ENCODE measurements around the gene PARP3. TPM values are rescaled to one million over a fixed set of nuclear protein-coding genes. Genes with fewer than 3 reads are reported as not detected.
A peak's percentile ranks its signal among the peaks of the same experiment; 100 is the strongest.

Gene PARP3
- total and polyA plus RNA-seq, 2 of the 8 experiments (the other 6 are each of a cell fraction or from before 2014, with no cell fraction given) = 1.3 to 1.6 TPM

GRCh38 chr3:51954713-51955112, 12.6 kb downstream of the PARP3 start:
- DNase-seq (ENCODE audit: low read depth in 1 of 2, low spot score in 2 of 2) = no peak
- FAIRE-seq = no peak
- Histone ChIP-seq H3K4me3 (ENCODE audit: extremely low read depth in 1 of 4, insufficient read depth in 2 of 4, low read depth in 3 of 4, low read length in 4 of 4) (no peak overlapping the region), H3K4ac (replicated peaks; ENCODE audit: insufficient read length, low read depth, low read length) (no peak overlapping the region), H3K23me2 (ENCODE audit: low read depth, low read length) (peaks cover 8% of the 10 kb centered on the region; the same call in 1 of the 2 replicates), H3K27me3 (replicated peaks in 1 of 4; ENCODE audit: control insufficient read depth in 3 of 4, extremely low read depth in 1 of 4, insufficient read depth in 3 of 4, low read length in 3 of 4) (peaks cover 15 to 43% (median 35%) of the 10 kb centered on the region in 4 experiments), H3K36me3 (ENCODE audit: control insufficient read depth in 2 of 4, insufficient read depth in 4 of 4, low read length in 3 of 4) (no peaks in the 10 kb centered on the region), H4K20me1 (replicated peaks in 1 of 2; ENCODE audit: control insufficient read depth in 1 of 2, insufficient read depth in 2 of 2, low read length in 2 of 2) (no peaks in the 10 kb centered on the region), H4K8ac (ENCODE audit: extremely low read depth, insufficient read depth, low read length) (no peak overlapping the region), H3K23ac (ENCODE audit: insufficient read length) (no peak overlapping the region), H3K14ac (ENCODE audit: insufficient read length) (no peak overlapping the region), H3K27ac (ENCODE audit: low read depth, low read length) (no peak overlapping the region), H2BK15ac (ENCODE audit: low read length) (no peak overlapping the region), H3K79me2 (ENCODE audit: control insufficient read depth in 1 of 2, insufficient read depth in 2 of 2, low read length in 2 of 2) (no peaks in the 10 kb centered on the region), H2AK5ac (ENCODE audit: low read depth, low read length) (no peak overlapping the region), H4K5ac (ENCODE audit: insufficient read length, low read depth, low read length) (no peak overlapping the region), H2BK120ac (replicated peaks; ENCODE audit: low read depth, low read length) (no peak overlapping the region), H3K4me2 (ENCODE audit: insufficient read depth in 1 of 2, low read depth in 2 of 2, low read length in 2 of 2) (no peak overlapping the region; a peak in 1 of 4 replicates), H3K9me3 (ENCODE audit: insufficient read depth in 2 of 2, low read depth in 1 of 2, low read length in 1 of 2) (no peaks in the 10 kb centered on the region), H3K18ac (ENCODE audit: extremely low read depth, low read length) (no peak overlapping the region), H4K91ac (replicated peaks; ENCODE audit: insufficient read length, low read length) (no peak overlapping the region), H3K79me1 (ENCODE audit: low read depth, low read length) (no peaks in the 10 kb centered on the region), H2BK5ac (ENCODE audit: low read depth, low read length) (no peak overlapping the region), H2AFZ (ENCODE audit: low read length) (no peak overlapping the region), H3K56ac (replicated peaks; ENCODE audit: insufficient read length, low read depth, low read length) (no peak overlapping the region), H3K4me1 (replicated peaks in 1 of 4; ENCODE audit: control insufficient read depth in 3 of 4, insufficient read depth in 4 of 4, low read length in 3 of 4) (peaks cover 0 to 15% (median 7%) of the 10 kb centered on the region in 4 experiments; a peak in 6 of 7 replicates), H3K9ac (replicated peaks in 1 of 4; ENCODE audit: extremely low read depth in 1 of 4, low read depth in 3 of 4, low read length in 3 of 4) (no peak overlapping the region), H2BK20ac (ENCODE audit: low read length) (no peak overlapping the region), H2BK12ac (ENCODE audit: low read depth, low read length) (0 out of 2 replicates have a peak overlapping the region, but pooled peaks have one; percentile 86)
- 88% methylated on average over 1 of the region's 1 CpG; no CpG with 5 or more reads in 1 of the 2 experiments for WGBS, 2 experiments (ENCODE audit: extremely low coverage in 1 of 2, insufficient coverage in 1 of 2, insufficient read length in 1 of 2, insufficient replicate concordance in 2 of 2, low coverage in 1 of 2, low lambda C conversion rate in 2 of 2, missing lambda C conversion rate in 1 of 2)
- ChIA-PET POLR2A (ENCODE audit: partially characterized antibody) (interaction anchor here (0.7 to 15.7 kb wide), 7 partner anchors 8 to 38 kb away, joined by 4 to 148 read pairs (median 13); partner anchors contain the start of genes ABHD14B, ACY1, PARP3 and PCBP4), CTCF (ENCODE audit: partially characterized antibody) (interaction anchor here (1.5 to 5.7 kb wide), 6 partner anchors 8 to 98 kb away, joined by 5 to 29 read pairs (median 7); partner anchors contain the start of genes ABHD14A, ABHD14B, PARP3 and RRP9)
- TF ChIP-seq RAD21 (IDR thresholded peaks at IDR 0.05 in 1 of 2, conservative IDR thresholded peaks at IDR 0.05 in 1 of 2; ENCODE audit: low read depth in 2 of 2, low read length in 2 of 2) = no peak
- TF ChIP-seq CHD2 (IDR thresholded peaks at IDR 0.05; ENCODE audit: low read length) = no peak
- no peak for TF ChIP-seq SIRT6 (IDR thresholded peaks at IDR 0.05; ENCODE audit: low read length)
- TF ChIP-seq KDM5A (IDR thresholded peaks at IDR 0.05; ENCODE audit: low read length) = no peak
- TF ChIP-seq SAP30 (IDR thresholded peaks at IDR 0.05; ENCODE audit: insufficient read depth, insufficient replicate concordance, low read length) = no peak
